Loucy (cell line): ENCODE data around the gene ZNF75A.

Experiments
- H2AFZ ChIP-seq: fragments of 200-600 bp; sonication (generic); 2 replicates; pipeline ENCODE4 v1.6.0; 2016; ENCODE audit warnings: antibody characterized with exemption, mild to moderate bottlenecking, low read length, moderate library complexity
- H3F3A ChIP-seq: fragments of 200-600 bp; 2 replicates; pipeline ENCODE4 v1.6.0; 2016; ENCODE audit warnings: antibody characterized with exemption, low read depth, mild to moderate bottlenecking
- H3K27me3 ChIP-seq: fragments of 200-600 bp; sonication (generic); 2 replicates; pipeline ENCODE4 v1.6.1; 2014; ENCODE audit warnings: low read length, mild to moderate bottlenecking; ENCODE audit not compliant: insufficient read depth, poor library complexity, severe bottlenecking
- H3K36me3 ChIP-seq: fragments of 200-600 bp; sonication (generic); 2 replicates; pipeline ENCODE4 v1.6.1; 2016; ENCODE audit warnings: low read length; ENCODE audit not compliant: insufficient read depth
- H3K4me1 ChIP-seq: fragments of 200-600 bp; sonication (generic); 2 replicates; pipeline ENCODE4 v1.5.1; 2014; ENCODE audit warnings: low read length, mild to moderate bottlenecking; ENCODE audit not compliant: insufficient read depth, poor library complexity, severe bottlenecking
- H3K4me2 ChIP-seq: fragments of 200-600 bp; sonication (generic); 2 replicates; pipeline ENCODE4 v1.6.0; 2014; ENCODE audit warnings: antibody characterized with exemption, low read length, low read depth, mild to moderate bottlenecking; ENCODE audit not compliant: poor library complexity, severe bottlenecking
- H3K4me3 ChIP-seq: fragments of 200-600 bp; sonication (generic); 2 replicates; pipeline ENCODE4 v1.5.1; 2014; ENCODE audit warnings: low read length, mild to moderate bottlenecking, mixed read lengths; ENCODE audit not compliant: poor library complexity, severe bottlenecking
- H3K79me2 ChIP-seq: fragments of 200-600 bp; sonication (generic); 2 replicates; pipeline ENCODE4 v1.6.1; 2014; ENCODE audit warnings: low read length; ENCODE audit not compliant: insufficient read depth
- H3K9ac ChIP-seq: fragments of 200-600 bp; sonication (generic); 2 replicates; pipeline ENCODE4 v1.6.0; 2014; ENCODE audit warnings: mild to moderate bottlenecking, low read depth, low read length, moderate library complexity; ENCODE audit not compliant: poor library complexity, severe bottlenecking
- H3K9me2 ChIP-seq: fragments of 200-600 bp; sonication (generic); replicated peaks from 2 replicates; pipeline ENCODE4 v1.6.1; 2016; ENCODE audit warnings: low read depth, low read length, mixed read lengths
- H3K9me3 ChIP-seq: fragments of 200-600 bp; sonication (generic); 2 replicates; pipeline ENCODE4 v1.6.1; 2014; ENCODE audit warnings: mild to moderate bottlenecking, antibody characterized with exemption, low read length, low read depth; ENCODE audit not compliant: insufficient read depth
- H4K20me1 ChIP-seq: fragments of 200-600 bp; sonication (generic); 2 replicates; pipeline ENCODE4 v1.6.0; 2014; ENCODE audit warnings: antibody characterized with exemption, low read length, mild to moderate bottlenecking; ENCODE audit not compliant: insufficient read depth, poor library complexity, severe bottlenecking
- CTCF ChIP-seq: fragments of 200-600 bp; sonication (generic); conservative IDR thresholded peaks from 2 replicates; pipeline ENCODE4 v1.5.1; 2014; ENCODE audit warnings: mild to moderate bottlenecking, antibody characterized with exemption, low read length
- EZH2phosphoT487 ChIP-seq: fragments of 200-600 bp; IDR thresholded peaks from 2 replicates; pipeline ENCODE4 v1.6.1; 2018; ENCODE audit warnings: antibody characterized with exemption, mild to moderate bottlenecking, moderate library complexity, borderline replicate concordance

The ZNF75A gene

DNA sequence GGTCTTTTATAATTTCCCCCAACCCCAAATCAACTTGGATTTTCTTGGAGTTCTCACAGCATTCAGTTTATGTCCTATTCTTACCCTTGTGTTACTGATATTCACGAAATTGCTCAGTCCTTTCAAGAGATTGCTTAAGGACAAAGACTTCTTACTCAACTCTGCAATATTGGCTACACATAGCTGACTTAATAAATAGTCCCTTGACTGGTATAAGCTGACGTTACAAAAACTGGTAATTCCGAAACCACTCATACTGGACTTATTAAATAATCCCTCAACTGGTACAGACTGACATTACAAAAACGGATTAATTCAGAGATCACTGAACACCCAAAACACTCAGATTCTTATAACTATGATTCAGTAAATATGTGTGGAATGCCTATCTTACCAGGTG lies 927 bp upstream of the ZNF75A start:
- peaks cover 39% of the 10 kb centered on the region for H3K79me2 ChIP-seq
- peak overlapping the region; percentile 89; the same call in 1 of the 2 replicates for H2AFZ ChIP-seq
- H3K4me3 ChIP-seq: peak overlapping the region; percentile 91
- no peak for TF ChIP-seq EZH2phosphoT487
- no peak for TF ChIP-seq CTCF
- H3K4me1 ChIP-seq: peaks cover 3% of the 10 kb centered on the region
- no peaks in the 10 kb centered on the region for H3K9me3 ChIP-seq
- H3K27me3 ChIP-seq: no peaks in the 10 kb centered on the region
- H3K36me3 ChIP-seq: 0 out of 2 replicates have a peak, but pooled peaks cover 11% of the 10 kb centered on the region
- no peaks in the 10 kb centered on the region for H3F3A ChIP-seq
- H3K9me2 ChIP-seq: no peaks in the 10 kb centered on the region
- no peaks in the 10 kb centered on the region for H4K20me1 ChIP-seq
- H3K4me2 ChIP-seq: peak overlapping the region; percentile 98
- H3K9ac ChIP-seq: peak overlapping the region; percentile 89

- H3K9ac ChIP-seq: peak overlapping the region; percentile 89
- peaks cover 3% of the 10 kb centered on the region for H3K4me1 ChIP-seq
- TF ChIP-seq CTCF: no peak
- TF ChIP-seq EZH2phosphoT487: no peak
- 0 out of 2 replicates have a peak, but pooled peaks cover 10% of the 10 kb centered on the region for H3K36me3 ChIP-seq
- H3K27me3 ChIP-seq: no peaks in the 10 kb centered on the region
- H4K20me1 ChIP-seq: no peaks in the 10 kb centered on the region
- H3K4me2 ChIP-seq: peak overlapping the region; percentile 85
- no peaks in the 10 kb centered on the region for H3K9me2 ChIP-seq
- no peaks in the 10 kb centered on the region for H3K9me3 ChIP-seq
- peak overlapping the region; percentile 89 for H2AFZ ChIP-seq
- H3K4me3 ChIP-seq: peak overlapping the region; percentile 91
- H3K79me2 ChIP-seq: peaks cover 39% of the 10 kb centered on the region
- no peaks in the 10 kb centered on the region for H3F3A ChIP-seq
Measured at GRCh38 chr16:3306078-3306477, 781 bp downstream of the ZNF75A start.

- Histone ChIP-seq H3K9ac (no peak overlapping the region), H2AFZ (no peak overlapping the region), H3K9me3 (no peaks in the 10 kb centered on the region), H3K36me3 (0 out of 2 replicates have a peak, but pooled peaks cover 7% of the 10 kb centered on the region), H4K20me1 (no peaks in the 10 kb centered on the region), H3K4me1 (no peaks in the 10 kb centered on the region), H3K79me2 (peaks cover 14% of the 10 kb centered on the region), H3K4me3 (no peak overlapping the region), H3K9me2 (no peaks in the 10 kb centered on the region), H3K27me3 (no peaks in the 10 kb centered on the region), H3F3A (no peaks in the 10 kb centered on the region), H3K4me2 (no peak overlapping the region)
- TF ChIP-seq CTCF (no peak), EZH2phosphoT487 (no peak)
Measured at GRCh38 chr16:3311496-3311895, 6.2 kb downstream of the ZNF75A start.
